GM18507 (cell line): ENCODE data around the gene CRYBG2.

Experiments
- DNase-seq: peaks from one replicate; pipeline ENCODE4 v3.0.0; 2011; ENCODE audit warnings: low read depth; ENCODE audit not compliant: insufficient read length; ENCODE audit errors: extremely low spot score
- FAIRE-seq: peaks from 2 replicates; lab custom pipeline; 2011; peaks lifted over from hg19 to GRCh38; lab: Jason Lieb, UNC

The CRYBG2 gene

DNA sequence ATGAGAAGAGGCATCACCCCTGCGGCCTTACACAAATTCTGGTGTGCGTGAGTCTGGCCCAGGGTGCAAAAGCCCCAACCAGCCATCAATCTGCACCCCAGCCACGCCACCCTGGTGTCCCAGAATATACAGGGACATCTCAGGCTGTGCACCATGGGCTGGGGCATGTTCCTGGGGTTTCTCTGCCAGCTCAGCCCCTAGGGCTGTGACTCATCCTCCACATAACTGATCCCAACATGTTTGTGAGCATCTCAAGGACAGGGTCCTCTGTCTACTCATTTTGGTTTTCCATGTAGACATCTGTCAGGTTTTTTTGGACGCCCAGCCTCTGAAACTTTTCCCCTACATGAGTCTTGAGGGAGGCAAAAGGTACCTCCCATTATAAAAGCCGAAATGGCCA is 18.1 kb upstream of the CRYBG2 start:
- FAIRE-seq (no peak), DNase-seq (no peak)

DNA sequence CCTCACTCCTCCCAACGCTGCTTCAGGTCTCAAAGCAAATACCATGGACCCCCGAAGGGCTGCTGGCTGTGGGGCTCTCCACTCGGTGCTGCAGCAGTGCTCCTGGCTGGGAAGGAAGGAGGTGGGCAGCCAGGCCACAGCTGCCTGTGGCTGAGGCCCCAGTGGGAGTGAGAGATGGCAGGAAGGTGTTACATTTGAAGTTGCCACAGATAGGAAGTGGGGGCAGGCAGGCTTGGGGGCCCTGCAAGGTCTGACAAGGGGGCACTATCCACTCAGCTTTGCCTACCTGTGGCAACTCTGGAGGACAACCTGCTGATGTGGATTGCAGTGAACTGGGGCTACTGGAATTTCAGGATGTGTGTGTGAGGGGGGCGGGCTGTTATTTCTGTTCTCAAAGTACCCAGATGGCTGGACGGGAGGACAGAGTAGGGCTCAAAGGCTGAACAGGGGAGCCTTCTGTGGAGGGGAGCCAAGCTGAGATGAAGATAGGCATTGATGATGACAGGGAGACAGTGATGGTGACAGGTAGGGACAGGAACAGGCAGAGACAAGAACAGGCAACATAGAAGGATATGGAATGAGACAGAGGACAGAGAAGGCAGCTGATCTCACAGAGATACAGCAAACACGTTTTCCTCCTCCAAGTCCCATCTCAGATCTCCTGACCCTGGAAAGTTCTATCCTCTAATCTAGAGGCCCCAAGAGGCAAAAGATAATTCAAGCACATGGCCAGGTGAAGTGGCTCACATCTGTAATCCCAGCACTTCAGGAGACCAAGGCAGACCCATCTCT is 16.9 kb upstream of the CRYBG2 start:
- FAIRE-seq (no peak), DNase-seq (no peak)

GRCh38 chr1:26368486-26368885 is 14.6 kb upstream of the CRYBG2 start:
- DNase-seq = no peak
- FAIRE-seq = no peak

- FAIRE-seq = no peak
- DNase-seq = no peak
Measured at GRCh38 chr1:26368006-26368405, 14.1 kb upstream of the CRYBG2 start.

DNA sequence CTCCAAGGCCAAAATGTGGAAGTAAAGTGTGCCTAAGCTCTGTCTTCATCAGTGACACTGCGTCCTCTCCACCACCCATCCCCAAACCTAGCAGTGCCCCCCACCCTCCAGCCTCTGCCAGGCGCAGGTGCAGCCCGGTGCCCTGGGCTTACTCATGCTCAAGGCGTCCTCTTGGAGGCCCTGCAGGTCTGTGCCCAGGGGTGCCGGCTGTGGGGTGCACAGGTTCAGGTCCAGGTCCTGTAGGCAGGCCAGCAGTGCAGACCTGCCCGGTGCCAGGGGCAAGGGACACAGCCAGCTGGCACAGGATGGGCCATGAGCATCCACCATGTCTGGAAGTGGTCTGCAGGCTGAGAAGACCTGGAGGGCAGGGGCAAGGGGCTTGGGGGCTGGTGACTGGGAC is 13.5 kb upstream of the CRYBG2 start:
- FAIRE-seq (no peak), DNase-seq (no peak)

GRCh38 chr1:26364956-26365355 is 11.0 kb upstream of the CRYBG2 start:
- DNase-seq (no peak), FAIRE-seq (no peak)

GRCh38 chr1:26363549-26364448 is 9.9 kb upstream of the CRYBG2 start:
- DNase-seq = peak; percentile 64
- FAIRE-seq = peak; percentile 95

GRCh38 chr1:26362331-26362730 is 8.4 kb upstream of the CRYBG2 start:
- FAIRE-seq = no peak
- no peak for DNase-seq

DNA sequence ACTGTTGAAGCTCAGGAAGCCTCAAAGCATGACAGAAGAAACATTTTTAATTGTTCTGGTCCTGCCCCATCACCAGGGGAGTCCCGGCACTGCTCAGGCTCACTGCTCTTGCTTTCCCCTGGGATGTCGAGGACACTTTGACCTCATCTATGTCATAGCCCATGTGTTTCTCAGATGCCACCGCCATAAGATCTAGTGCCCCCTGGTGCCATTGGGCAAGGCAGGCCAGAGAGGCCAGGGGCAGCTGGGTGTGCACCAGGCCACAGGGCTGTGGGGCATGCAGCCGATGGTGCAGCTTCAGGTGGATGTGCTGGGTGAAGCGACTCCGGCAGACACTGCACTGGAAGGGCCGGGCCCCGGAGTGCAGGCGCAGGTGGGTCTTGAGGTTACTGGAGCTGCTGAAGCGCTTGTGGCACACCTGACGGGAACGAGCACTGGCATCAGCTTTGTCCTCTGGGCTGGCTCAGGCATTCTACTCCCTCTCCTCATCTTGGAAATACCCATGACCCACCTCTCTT is 7.7 kb upstream of the CRYBG2 start:
- no peak for FAIRE-seq
- DNase-seq = no peak

DNA sequence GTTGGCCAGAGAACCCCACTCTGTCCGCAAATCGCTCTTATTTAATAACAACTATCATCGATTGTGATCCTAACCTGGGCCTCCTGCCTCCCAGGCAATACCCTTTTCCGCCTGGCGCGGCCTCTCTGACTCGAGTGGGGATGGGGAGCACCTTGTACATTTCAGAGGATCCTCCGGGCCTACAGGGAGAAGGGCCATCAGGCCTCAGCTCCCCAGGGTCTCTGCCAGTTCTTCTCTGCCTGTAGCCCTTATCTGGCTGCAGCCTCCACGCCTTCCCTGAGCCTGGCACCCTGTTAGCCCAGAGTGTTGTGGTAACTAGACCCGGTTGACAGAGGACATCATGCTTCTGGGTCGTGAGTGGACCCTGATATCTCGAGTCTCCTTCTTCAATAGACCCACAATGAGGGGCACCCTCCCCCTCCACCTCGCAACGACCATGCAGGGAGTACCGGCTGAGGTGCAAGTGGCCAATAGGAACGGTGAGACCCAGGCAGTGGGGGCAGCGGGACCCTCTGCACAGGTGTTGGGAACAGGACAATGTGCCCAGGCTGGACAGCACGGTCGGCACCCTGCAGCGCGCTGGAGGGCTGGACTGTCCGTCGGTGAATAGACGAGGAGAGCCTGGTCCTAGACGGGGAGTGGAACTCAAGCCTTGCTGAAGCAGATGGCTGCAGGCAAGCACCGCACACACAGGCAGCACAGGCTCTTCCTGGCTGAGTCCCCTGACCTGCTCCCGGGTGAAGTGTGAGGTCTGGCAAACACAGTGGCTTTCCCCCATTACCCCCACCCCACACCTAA is 7.1 kb upstream of the CRYBG2 start:
- no peak for FAIRE-seq
- no peak for DNase-seq

- DNase-seq = no peak
- no peak for FAIRE-seq
Measured at GRCh38 chr1:26359981-26360806, 6.3 kb upstream of the CRYBG2 start.

DNA sequence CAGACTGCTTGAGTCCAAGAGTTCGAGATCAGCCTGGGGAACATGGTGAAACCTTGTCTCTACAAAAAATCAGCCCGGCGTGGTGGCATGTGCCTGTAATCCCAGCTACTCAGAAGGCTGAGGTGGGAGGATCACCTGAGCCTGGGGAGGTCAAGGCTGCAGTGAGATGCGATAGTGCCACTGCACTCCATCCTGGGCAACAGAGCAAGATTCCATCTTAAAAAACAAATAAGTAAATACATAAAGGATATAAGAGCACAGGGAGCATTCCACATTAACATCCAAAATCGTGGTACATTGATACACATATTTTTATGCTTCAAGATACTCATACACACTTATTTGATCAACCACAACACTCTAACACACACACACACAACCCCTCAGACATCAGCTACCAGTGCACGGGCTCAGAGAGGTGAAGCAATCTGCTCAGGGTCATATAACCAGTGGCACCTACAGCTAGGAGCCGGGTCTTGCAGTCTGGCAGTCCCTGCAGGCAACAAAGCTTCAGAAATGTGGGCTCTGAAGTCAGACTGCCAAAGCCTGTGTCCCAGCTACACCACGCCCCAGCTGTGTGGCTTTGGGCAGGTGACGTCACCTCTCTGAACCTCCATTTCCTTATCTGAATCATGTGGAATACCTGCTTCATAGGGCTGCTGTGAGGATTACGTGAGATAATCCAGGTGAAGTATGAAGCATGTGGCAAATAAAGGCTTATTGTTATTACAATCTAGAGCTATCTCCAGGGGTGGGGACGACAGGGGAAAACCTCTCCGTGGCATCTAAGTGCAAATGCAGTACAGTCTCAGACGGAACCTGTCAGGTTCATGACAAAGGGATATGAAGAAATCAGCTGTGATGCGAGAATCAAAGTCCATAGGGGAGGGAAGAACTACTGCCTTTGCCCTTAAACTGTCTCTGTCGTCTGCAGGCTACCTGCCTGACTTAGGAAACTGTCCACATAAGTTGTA is 4.8 kb upstream of the CRYBG2 start:
- FAIRE-seq (no peak), DNase-seq (no peak)

DNA sequence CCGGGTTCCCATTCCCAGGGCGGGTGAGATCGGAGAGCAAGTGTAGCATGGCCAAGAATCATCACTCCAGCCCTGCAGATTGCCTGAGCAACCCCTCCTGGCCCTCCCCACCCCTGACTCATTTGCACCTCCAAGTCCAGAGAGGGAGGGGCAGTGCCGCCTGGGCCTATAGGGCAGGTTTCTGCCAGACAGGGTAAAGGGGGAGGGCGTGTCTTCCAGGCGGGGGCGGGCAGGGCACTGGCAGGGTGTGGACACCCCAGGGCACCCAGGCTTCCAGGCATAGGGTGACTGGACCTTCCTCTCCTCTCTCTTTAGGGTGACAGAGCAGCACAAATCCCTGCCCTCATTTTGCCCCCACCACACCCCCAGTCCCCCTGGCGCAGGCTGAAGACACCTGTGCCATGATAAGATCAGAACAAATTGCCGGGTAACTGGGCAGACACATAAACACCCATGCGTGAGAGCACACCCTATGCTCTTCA is 3.2 kb upstream of the CRYBG2 start:
- no peak for DNase-seq
- no peak for FAIRE-seq

- FAIRE-seq (no peak), DNase-seq (no peak)
Measured at GRCh38 chr1:26356106-26356505, 2.2 kb upstream of the CRYBG2 start.

- DNase-seq = no peak
- no peak for FAIRE-seq
Measured at GRCh38 chr1:26354972-26355371, 1.0 kb upstream of the CRYBG2 start.

GRCh38 chr1:26353210-26353859 is 595 bp downstream of the CRYBG2 start:
- DNase-seq (no peak), FAIRE-seq (no peak)

- DNase-seq (no peak), FAIRE-seq (no peak)
Measured at GRCh38 chr1:26352338-26352679, 1.6 kb downstream of the CRYBG2 start.
